SHP77 treated with DMSO at 0.1 percent for 48 hours (cell line): ENCODE measurements around the gene CLDN9.

Experiments used
- DNase-seq: peaks from one replicate; lab custom pipeline; 2025; lab: John Stamatoyannopoulos, UW

Gene CLDN9

DNA sequence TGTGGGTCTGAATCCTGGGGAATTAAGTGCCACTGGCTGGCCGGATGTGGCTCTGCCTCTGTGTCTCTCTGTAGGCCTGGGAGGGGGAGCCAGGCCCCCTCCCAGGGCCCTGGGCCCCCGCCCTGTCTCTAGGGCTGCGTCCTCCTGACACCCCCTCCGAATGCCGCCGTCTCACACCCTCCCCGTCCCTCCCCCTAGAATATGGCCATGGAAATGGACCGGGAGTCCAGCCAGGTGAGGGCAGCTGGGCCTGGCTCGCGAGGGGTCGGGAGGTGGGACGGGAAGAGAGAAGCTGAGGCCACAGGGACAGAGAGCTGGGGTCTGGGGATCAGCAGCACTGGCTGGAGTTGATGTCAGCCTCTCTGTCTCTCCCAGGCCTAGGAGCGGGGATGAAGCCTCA is 16.4 kb upstream of the CLDN9 start:
- no peak for DNase-seq

DNA sequence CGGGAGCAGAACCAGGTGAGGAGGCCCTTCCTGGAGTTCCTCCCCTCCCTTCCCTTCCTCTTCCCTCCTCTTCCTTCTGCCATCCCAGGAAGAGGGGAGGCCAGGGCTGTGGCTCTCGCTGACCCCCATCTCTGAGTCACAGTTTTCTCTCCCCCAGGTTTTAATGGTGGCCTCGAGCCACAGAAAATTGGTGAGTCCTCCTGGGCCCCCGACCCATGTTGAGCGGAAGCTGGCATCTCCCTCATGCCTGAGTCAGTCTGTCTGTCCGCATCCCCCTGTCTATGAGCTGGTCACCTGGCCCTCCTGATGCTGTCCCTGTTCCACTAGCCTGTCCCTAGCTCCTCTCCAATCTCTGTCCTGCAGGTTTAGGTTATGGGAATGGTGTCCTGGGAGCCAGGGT is 12.8 kb upstream of the CLDN9 start:
- no peak for DNase-seq

GRCh38 chr16:3000540-3000939 is 12.2 kb upstream of the CLDN9 start:
- no peak for DNase-seq

- DNase-seq = no peak
Measured at GRCh38 chr16:3001316-3001715, 11.4 kb upstream of the CLDN9 start.

GRCh38 chr16:3003582-3004270 is 9.0 kb upstream of the CLDN9 start:
- peak; percentile 93 for DNase-seq

DNA sequence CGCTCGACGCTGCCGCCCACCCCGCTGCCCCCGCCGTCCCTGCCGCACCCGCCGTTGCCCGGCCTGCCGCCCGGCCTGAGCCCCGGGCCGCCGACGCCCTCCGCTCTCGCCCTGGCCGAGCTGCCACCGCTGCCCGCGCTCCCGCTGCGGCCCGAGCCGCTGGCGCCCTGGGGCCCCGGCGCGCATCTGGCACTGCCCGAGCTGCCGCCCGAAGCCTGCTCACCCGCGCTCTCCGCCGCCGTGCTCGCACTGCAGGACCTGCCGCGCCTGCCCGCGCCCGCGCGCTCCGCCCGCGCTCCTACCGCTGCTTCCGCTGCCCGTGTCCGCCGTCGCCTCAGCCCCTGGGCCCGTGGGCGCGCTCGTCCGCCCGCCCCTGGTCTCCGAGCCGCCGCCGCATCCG is 8.4 kb upstream of the CLDN9 start:
- DNase-seq = no peak

GRCh38 chr16:3004781-3005284 is 7.9 kb upstream of the CLDN9 start:
- DNase-seq = no peak

DNA sequence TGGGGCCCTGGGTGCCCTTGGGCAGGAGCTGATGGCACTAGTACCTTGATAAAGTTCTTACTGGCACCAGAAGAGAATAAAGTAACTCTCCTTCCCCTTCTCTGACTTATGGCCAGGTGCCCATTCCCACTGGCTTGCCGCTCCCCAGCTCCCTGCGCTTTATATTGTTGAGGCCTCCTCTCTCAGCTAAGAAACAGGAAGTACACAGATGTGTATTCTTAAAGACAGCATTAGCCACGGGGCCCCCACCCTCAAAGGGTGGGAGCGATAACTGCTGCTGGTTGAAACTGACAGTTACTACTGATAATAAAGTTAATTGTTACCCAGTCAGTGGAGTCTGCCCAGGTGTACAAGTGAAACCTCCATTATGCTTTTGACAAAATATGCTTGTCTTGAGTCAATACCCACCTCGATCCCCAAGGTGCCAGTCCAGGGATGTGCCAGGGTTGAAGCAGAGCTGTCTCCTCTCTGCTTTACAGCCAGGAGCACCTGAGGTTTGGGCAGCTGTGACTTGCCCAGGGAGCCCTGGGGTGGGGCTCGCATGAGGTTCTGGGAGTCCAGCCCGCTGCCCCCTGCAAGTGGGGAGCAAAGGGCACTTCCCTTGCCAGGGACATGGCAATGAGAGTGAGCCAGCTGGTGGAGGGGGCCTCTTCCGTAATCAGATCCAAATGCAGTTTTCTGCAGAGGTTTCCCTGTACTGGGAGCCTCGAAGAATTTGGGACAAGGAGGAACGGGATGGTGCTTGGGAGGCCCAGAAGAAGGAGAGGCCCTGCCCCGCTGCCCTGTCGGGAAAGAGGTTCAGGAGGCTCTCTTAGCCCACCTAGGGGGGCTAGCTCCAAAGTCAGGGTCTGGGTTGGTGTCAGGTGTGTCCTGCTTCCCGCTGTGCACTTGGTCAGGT is 5.4 kb upstream of the CLDN9 start:
- no peak for DNase-seq

DNA sequence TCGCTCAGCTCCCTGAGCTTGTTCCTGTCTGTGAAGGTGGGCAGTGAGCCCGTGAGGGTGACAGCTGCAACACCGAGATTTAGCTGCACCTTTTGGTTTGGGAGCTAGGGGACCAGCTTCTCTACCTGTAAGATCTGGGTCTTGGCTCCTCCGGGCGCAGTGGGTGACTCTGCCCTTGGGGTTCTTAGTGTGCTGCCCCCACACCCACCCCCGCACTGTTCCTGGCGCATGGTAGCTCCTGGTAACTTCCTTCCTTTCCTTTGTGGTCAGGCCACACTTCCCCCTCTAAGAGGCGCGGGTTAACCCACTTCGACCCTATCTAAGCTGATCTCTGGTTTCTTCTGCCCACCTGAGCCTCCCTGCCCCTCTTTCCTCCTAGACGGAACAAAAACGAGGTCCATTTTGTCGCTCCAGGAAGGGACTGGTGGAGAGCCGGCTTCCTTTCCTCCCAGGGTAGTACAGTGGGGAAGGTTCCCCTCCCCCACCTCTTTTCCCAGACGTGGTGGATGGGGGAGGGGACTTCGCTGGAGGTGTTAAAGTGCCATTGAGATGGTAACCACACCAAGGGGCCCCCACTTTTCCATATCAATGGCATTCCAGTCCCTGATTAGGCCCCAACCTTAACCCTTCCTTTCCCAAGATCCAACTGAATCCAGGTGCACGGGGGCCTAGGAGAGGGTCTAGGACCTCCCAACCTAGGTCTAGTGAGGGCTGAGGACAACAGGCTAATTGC is 4.6 kb upstream of the CLDN9 start:
- no peak for DNase-seq

GRCh38 chr16:3008690-3009037 is 4.1 kb upstream of the CLDN9 start:
- DNase-seq = no peak

- no peak for DNase-seq
Measured at GRCh38 chr16:3009568-3010390, 2.9 kb upstream of the CLDN9 start.

DNA sequence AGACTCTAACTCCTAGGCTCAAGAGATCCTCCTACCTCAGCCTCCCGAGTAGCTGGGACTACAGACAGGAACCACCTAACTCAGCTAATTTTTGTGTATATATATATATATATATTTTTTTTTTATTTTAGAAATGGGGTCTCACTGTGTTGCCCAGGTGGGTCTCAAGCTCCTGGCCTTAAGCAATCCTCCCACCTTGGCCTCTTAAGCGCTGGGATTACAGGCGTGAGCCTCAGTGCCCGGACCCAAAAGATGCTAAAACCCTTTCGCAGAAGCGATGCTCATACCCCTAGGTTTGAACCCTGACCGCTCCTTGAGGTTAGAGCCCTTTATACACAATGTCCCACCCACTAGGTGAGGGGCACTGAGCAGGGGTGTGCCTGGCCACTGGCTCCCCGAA is 2.2 kb upstream of the CLDN9 start:
- no peak for DNase-seq

DNA sequence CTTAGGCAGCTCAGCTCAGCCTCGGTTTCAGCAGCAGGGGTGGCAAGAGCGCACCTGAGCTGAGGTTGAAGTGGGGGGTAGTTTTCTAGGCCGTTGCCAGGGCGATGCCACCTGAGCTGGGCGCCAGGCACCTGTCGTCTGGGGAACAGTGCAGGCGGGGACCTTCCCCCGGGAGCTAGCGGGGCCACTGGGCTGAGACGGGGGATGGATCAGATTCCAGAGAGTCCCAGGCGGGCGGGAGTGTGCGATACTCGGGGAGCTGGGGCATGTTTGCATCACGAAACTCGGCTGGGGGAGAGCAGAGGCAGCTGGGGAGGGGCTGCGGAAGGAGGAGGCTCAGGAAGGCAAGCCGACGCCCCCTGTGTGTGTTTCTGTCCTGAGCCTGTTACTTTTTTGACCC is 477 bp upstream of the CLDN9 start:
- DNase-seq = no peak

- DNase-seq = no peak
Measured at GRCh38 chr16:3013491-3013951, 798 bp downstream of the CLDN9 start.

- no peak for DNase-seq
Measured at GRCh38 chr16:3013998-3014690, 1.4 kb downstream of the CLDN9 start.

DNA sequence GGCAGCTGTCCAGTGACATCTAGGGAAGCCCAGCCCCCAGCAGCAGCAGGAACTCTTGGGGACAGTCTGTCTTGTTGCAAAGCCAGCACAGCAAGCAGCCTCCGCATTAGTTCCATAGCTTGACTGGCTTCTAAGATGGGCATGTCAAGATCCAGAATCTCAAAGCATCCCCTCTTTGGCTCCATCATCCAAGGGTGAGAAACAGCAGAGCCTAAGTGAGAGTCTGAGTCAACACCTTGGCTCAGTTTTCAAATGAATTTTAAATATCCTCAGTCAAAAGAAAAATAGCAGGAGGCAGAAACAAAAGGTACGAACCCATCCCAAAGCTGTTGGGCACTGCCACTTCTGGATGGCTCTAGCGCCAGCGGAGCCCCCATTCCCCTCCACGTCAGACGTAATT is 2.2 kb downstream of the CLDN9 start:
- DNase-seq = no peak

GRCh38 chr16:3015865-3016521 is 3.3 kb downstream of the CLDN9 start:
- no peak for DNase-seq

DNA sequence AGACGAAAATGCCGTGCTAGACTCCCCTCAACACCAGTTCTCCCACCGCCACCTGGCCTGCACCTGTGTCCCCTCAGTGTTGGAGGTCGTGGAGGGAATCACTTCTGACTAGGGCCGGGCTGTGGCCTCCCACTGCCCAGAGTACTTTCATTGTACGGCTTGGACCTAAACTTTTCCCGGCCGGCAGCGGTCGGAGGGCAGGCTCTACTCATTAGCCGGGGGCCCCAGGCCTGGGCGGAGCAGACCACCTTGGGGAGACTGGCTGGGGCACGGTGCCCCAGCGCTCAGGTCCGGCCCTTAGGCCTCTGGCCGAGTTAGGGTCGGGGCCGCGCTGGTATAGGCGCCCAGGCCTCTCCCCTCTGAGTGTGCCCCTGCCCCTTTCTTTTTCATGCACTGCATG is 4.6 kb downstream of the CLDN9 start:
- no peak for DNase-seq

GRCh38 chr16:3017794-3018506 is 5.2 kb downstream of the CLDN9 start, which contains the start of gene CLDN6:
Gene CLDN6, minus strand, starts transcription at chr16:3018183. Its CDS starts 2,162 bp downstream, at chr16:3016021.
- peak; percentile 13 for DNase-seq
